ENCODE results near the gene TSGA10IP. TPM values are rescaled to one million over a fixed set of nuclear protein-coding genes. Genes with fewer than 3 reads are reported as not detected.
A peak's percentile ranks its signal among the peaks of the same experiment; 100 is the strongest.

Gene TSGA10IP
- total RNA-seq, 1 donor from 2014 or later, result not detected

DNA sequence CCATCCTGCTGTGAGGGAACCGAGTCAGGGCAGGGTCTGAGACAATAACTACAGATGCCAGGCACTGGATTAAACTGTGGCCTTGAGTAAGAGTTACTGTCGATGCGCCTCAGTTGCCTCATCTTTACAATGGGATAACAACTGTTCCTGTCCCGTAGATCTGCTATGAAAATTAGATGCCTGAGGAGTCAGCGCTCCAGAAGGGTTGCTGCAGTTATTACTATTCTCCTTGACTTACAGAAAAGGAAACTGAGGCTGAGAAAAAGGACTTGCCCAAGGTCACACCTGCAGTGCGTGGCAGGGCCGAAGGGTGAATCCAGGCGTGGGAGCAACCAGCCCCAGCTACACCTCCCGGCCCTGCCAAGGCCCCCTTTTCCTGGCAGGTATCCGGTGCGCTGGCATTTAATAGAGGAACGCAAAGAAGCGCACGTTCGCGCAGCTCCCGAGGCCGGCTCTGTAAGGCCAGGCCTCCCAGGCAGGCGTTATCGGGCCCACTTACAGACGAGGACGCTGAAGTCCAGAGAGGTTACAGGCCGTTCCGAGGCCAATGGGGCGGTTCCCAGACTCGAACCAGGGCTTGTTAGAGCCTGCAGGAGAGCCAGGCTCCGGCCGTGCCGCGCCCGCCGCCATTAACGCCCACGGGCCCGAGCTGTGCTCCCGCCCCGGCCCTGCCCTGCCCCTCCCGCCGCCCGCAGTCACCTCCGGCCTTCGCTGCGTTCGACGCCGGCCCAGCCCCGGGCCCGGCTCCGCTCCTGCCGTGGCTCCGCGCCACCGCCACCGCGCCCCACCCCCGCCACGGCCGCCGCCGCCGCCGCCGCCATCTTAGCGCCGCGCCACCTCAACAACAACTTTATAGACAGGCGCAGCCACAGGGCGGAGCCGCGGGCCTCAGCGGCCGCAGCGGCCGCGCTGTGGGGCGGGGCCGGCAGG, 26.8 kb upstream of the TSGA10IP start, which contains the start of gene C11orf68:
Gene C11orf68, minus strand, starts transcription at position 852 of the 930 bp plus-strand sequence. Its CDS starts 31 bp downstream, at position 821.
- DNase-seq, result no peak

DNA sequence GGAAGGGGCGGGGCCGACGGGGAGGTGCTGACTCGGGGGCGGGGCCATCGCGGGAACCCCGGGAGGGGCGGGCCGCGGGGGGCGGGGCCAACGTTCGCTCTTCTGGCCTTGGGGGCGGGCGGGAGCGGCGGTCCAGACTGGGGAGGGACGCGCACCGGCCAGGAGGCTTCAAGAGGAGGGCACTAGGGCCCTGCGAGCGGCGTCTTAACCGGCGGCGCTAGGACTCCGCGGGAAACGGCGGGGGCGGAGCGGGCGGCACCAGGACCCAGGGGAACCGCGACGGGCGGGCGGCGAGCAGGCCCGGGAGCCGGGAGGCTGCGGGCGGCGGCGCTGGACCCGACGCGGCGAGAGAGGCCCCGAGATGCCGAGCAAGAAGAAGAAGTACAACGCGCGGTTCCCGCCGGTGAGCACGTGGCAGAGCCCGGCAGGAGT, 26.1 kb upstream of the TSGA10IP start, which contains the start of gene DRAP1:
Gene DRAP1, plus strand, starts transcription at position 286 of the 432 bp plus-strand sequence. Its CDS starts 76 bp downstream, at position 362.
- peak; percentile 99 for DNase-seq

DNA sequence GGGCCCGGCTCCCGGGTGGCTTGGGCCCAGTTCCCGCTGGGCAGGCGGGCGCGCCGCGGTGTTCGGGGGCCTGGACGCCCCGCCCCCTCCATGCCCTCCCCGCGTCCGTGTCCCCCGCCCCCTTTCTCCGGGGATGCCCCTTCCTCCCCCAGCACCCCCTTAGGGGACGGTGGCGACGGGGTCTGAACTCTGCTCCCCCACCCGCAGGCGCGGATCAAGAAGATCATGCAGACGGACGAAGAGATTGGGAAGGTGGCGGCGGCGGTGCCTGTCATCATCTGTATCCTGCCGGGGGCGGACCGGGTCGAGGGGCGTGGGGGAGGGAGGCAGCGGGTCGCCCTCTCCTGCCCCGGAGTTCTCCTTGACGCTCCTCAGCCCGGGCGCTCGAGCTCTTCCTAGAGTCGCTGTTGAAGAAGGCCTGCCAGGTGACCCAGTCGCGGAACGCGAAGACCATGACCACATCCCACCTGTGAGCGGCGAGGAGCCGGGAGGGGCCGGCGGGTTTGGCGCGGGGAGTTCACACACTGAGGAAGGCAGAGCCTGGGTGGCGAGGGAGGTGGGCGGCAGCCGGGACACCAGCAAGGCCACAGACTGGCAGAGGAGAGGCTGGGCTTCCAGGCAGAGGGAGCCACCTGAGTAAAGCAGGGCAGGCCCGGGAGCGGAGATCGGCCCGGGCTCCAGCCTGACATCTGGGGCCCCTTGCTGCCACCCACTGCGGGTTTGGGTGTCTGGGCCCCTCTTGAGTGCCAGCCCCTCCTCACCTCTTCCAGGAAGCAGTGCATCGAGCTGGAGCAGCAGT, 25.5 kb upstream of the TSGA10IP start:
- no peak for DNase-seq

DNA sequence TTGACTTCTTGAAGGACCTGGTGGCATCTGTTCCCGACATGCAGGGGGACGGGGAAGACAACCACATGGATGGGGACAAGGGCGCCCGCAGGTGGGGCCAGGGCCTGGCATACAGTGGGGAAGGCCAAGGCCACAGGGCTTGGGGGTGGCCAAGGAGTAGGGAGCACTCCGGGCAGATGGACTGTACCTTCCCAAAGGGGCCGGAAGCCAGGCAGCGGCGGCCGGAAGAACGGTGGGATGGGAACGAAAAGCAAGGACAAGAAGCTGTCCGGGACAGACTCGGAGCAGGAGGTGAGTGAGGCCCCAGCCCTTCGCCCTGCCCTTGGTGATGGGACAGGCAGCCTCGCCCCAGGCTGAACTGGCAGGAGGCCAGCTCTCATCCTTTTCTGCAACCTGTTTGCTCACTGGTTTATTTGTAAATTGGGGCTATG, 24.9 kb upstream of the TSGA10IP start:
- DNase-seq, result no peak

DNA sequence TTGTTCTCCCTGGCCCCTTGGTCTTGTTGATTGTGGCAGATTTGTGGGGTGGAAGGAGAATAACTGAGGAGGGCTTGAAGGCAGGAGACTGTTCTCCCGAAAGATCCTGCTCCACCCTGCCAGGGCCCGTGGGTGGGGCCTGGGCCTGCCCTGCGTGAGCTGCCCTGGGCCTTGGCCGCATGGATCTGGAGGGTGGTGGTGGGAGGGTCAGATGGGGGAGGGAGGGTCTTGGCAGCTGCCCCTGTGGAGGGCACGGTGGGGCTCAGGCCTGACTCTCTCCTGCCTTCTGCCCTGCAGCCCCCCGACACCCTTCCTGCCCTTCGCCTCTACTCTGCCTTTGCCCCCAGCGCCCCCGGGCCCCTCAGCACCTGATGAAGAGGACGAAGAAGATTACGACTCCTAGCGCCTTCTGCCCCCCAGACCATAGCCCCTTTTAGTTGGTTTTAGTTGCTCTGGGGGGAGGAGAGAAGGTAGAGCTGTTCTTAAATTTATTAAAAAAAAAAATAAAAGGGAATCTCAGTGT, 24.2 kb upstream of the TSGA10IP start:
- DNase-seq, result no peak

DNA sequence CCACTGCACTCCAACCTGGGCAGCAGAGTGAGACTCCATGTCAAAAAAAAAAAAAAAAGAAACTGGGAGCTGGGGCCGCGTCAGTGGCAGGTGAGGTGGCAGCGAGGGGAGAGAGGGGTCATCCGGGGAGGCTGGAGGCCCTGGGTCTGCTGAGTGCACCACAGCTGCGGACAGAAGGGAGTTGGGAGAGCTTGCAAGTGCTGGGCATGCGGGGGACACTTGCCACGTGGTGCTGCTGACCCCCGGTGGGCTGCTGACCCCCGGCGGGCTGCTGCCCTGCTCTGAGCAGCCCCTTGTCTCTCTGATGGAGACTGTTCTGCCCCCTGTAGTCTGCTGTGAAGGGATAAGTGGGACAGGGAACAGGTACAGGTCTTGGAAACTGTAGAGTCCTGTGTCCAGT, 23.4 kb upstream of the TSGA10IP start:
- no peak for DNase-seq

DNA sequence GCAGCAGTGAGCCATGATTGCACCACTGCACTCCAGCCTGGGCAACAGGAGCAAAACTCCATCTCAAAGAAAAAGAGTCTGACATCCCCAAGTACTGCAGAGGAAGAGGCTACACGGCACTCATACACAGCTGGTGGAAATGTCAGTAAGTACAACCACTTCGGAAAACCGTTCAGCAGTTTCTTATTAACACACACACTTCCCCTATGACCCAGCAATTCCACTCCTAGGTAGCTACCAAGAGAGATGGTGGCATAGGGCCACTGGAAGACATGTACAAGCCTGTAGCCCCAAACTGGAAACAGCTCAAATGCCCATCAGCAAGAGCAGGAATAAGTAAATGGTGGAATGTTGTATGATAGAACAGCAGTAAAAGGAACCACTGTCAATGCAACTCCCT, 22.7 kb upstream of the TSGA10IP start:
- DNase-seq, result no peak

DNA sequence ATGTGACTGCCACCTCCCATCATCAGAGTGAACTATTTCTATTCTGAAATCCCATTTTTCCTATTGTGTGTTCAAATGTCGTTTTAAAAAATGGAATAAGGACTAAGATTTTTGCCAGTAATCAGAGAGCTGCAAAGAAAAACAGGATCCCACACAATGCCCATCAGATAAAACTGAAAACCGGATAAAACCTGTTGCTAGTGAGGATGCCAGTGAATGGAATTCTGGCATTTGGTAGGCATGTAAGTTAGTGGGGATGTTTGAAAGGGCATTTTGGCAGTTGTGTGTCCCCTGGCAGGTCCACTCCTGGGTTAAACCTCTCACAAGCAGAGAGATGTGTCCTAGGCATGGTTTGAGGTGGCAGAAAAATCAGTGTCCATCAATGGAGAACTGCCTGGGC, 19.9 kb upstream of the TSGA10IP start:
- no peak for DNase-seq

DNA sequence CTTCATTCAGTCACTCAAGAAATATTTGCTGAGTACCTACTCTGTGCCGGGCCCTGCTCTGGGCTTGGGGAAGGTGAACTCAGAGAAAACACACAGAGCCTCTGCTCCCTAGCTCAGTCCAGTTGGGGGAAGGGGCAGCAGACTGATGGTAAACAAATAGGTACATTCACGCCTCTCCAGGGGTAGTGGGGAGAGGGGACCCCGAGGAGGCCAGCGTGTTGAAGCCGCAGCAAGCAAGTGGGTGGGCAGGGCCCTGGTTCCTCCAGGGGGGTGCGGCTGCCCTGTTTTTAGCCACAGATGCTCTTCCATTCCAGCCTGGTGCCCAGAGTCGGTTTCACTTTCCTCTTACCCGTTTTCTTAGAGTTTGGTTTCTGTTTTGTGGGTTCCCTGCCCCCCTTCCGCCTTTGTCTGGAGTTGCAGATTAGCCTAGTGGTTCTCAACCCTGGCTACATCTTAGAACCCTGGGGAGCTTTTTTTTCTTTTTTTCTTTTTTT, 17.3 kb upstream of the TSGA10IP start:
- DNase-seq, result no peak

DNA sequence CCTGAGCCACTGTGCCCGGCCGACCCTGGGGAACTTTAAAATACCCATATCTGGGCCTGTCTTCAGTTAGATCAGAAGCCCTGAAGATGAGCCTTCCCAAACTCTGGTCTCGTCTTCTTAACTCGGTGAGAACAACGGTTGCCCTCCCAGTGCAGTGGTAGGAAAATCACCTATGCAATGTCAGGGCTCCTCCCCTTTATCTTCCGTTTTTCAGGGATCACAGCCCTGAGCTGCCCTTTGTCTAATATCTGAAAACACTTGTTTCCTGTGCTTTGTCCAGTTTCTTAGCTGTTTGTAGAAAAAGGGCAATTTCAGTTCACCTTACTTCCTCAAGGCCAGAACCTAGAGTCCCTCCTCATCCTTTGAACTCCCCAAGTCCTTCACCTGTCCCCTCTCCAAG, 16.6 kb upstream of the TSGA10IP start:
- no peak for DNase-seq

DNA sequence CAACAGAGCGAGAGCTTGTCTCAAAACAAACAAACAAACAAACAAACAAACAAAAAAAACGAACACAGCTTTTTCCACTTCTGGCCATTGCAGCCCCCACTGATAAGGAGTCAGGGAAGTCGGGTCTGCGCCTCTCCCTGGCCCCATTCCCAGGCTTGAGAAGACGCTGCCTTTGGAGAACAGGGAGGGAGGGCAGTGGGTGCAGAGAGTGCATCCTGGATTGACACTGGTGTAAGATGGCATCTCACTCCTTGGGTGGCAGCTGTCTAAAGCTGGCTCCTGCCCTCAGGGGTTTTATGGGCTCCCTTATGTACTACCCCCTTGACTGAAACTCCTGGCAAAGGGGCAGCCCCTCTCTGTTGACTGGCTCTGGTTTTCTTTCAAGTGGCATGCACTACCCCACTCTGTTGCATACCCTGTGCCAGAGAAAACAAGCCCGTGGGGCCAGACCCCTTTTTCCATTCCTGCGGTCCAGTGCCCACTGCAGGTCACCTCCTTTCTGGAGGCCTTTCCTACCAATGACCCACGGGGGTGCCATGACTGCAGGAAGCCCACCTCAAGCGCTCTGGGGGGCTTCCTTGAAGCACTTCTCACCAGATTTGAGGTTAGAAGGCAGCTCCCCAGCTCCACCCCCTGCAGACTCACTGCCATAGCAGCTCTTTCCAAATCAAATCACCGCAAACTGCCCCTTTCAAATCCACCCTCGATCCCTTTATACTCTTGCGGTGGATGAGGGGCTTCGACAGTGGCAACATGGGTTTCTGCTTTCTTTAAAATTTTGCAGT, 13.3 kb upstream of the TSGA10IP start:
- no peak for DNase-seq

DNA sequence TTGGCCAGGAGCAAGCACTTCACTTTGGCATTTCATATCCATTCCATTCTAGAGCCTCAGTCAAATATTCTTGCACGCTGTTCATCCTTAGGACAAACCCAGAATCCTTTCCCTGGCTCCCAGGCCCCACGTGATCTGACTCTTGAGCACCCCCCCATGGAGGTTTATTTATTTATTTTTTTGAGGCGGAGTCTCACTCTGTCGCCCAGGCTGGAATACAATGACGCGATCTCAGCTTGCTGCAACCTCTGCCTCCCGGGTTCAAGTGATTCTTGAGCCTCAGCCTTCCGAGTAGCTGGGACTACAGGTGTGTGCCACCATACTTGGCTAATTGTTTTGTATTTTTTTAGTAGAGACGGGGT, 12.7 kb upstream of the TSGA10IP start:
- DNase-seq, result no peak

DNA sequence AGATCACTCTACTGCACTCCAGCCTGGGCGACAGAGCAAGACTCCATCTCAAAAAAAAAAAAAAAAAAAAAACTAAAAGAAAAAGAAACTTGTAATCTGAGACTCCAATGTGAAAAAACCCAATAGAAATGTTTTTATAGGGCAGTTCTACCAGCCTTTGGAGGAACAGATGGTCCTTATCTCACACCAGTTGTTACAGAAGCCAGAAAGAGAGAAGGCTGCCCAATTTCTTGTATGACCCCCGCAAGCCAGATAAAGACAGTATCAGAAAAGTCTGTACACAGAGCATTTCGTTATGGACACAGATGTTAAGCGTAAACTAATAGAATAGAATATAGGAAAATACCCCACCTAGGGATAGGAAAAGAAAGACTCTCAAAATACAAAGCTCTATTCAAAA, 11.3 kb upstream of the TSGA10IP start:
- DNase-seq, result peak; percentile 65

DNA sequence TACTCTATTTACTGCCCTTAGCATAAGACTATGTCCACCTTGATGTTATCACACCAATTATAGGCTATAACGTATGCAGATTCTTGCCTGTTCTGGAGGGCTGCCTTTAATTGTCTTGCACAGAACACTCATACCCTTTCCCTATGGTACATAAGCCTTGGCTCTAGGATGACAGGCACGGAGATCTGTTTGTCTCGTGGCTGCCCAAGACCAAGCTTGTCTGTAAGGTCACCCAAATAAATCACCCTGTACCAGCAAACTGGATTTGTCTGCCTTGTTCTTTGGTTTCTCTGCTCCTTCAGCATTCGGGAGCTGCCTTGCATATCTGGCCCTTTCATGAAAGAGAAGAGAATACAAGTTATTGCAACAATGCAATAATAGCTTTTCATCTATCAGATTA, 7.5 kb upstream of the TSGA10IP start:
- no peak for DNase-seq

DNA sequence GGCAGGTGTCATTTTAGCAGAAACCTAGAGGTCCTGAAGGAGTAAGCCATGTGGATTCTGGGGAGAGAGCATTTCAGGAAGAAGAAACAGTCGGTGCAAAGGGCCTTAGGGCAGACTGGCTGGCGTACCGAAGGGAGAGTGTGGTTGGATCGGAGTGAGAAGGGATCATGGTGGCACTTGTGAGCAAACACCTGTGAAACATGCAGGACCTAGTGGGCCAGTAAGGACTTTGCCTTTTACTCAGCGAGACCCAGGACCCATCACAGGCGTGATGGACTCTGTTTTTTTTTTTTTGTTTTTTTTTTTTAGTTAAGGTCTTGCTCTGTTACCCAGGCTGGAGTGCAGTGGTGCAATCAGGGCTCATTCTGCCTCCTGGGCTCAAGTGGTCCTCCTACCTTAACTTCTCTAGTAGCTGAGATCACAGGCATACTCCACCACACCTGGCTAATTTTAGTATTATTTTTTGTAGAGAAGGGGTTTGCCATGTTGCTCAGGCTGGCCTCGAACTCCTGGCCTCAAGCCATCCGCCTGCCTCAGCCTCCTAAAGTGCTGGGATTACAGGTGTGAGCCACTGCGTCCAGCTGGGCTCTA, 3.5 kb upstream of the TSGA10IP start:
- DNase-seq, result no peak

DNA sequence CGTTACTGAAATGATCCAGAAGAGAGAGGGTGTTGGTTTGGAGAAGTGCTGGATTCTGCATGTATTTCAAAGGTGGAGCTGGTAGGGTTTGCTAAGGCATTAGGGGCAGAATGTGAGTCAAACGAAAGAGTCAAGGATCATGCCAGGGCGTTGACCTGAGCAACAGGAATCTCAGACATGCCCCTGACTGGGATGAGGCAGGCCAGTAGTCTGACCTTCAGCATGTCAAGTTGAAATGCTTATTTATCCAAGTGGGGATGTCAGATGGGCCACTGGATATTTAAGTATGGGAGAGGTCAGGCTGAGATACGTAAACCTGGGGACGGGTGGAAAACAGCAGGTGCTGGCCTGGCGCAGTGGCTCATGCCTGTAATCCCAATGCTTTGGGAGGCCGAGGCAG, 2.7 kb upstream of the TSGA10IP start:
- DNase-seq, result no peak

DNA sequence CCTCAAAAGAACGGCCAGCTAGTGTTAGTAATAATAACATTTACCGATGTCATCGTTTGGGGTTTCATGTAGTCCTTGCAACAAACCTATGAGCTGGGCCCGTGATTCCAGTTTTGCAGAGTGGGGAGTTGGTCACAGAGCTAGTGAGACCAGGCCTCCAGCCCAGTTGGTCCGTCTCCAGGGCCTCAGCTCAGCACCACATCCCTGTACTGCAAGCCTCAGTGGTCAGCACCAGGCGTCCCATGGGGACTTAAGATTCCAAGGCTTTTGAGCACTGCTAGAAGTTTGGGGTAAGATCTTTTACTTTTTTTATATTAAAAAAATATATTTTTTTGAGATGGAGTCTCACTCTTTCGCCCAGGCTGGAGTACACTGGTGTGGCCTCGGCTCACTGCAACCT, 1.1 kb upstream of the TSGA10IP start:
- DNase-seq, result no peak

DNA sequence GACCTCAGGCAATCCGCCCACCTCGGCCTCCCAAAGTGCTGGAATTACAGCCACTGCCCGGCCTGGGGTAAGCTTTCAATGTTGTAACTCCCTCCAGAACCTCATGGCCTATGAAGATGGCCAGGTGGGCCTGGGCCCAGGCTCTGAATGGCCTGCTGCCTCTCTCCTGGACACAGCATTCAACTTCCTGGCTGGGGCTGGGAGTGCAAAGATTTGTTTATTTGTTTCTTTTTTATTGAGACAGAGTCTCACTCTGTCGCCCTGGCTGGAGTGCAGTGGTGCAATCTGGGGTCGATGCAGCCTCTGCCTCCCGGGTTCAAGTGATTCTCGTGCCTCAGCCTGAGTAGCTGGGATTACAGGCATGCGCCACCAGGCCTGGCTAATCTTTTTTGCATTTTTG, 513 bp upstream of the TSGA10IP start:
- no peak for DNase-seq

DNA sequence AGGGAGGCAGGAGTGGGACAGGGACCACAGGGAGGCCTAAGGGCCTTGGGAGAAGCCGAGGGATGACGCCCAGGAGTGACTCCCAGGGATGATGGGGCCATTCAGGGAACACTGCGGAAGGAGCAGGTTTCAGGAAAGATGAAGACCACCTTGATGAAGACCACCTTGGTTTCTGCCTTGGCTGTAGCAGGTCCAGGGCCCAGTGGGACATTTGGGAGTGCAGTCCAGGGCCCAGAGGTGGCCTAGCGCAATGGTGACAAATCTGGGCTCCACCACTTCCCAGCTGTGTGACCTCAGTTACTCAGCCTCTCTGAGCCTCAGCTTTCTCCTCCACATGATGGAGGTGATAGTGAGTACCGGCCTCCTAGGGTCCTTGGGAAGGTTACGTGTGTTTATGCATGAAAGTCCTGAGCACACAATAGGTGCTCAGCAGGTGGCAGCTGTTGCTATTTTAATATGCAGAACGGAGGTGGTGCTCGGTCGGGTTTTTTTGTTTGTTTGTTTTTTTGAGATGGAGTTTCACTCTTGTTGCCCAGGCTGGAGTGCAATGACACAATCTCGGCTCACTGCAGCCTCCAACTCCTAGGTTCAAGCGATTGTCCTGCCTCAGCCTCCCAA, 770 bp downstream of the TSGA10IP start:
- DNase-seq, result no peak

DNA sequence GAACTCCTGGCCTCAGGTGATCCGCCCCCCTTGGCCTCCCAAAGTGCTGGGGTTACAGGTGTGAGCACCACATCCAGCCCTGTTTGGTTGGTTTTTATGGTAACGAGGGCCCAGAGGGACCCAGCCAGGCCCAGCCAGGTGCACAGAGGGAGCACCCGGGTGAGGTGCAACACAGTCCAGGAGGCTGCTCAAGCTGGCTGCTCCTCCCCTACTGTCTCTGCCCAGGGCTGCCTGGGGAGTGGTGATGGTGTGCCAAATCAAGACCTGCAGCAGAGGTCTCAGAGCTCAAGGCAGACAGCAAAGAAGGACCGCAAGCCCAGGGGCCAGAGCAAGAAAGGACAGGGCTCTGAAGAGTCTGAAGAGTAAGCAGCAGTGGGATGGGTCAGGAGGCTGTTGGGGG, 1.4 kb downstream of the TSGA10IP start:
- DNase-seq, result no peak

DNA sequence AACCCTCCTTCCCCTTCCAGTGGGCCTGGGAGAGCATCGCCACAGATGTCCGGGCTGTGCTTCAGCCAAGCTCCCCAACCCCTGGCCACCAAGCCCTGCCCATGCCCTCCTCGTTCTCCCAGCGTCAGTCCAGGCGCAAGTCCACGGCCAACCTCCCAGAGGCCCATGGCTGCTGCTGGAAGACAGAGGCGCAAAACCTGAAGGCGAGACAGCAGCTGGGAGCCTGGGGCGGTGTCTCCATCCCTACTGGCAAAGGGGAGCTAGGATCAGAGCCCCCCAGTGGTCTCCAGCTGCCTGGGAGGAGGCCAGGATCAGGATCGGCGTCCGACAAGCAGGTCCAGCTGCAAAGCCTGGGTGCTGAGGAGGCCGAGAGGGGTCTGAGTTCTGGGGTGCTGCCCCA, 1.9 kb downstream of the TSGA10IP start:
- peak; percentile 7 for DNase-seq

Measured in tongue (tissue), 2 donors.